Stomach (tissue), 4 donors: ENCODE results near the gene GYG1.

Experiments
- CTCF ChIP-seq, 7 experiments: fragments of 450-650 bp in 4 of 7; fragments of 200-600 bp in 3 of 7; sonication (generic) in 3 of 7; IDR thresholded peaks; one replicate each; pipeline ENCODE4 v1.5.1; 2016 to 2019; ENCODE audit warnings: antibody characterized with exemption in 7 of 7, control low read depth in 2 of 7, mild to moderate bottlenecking in 1 of 7
- EP300 ChIP-seq: sonication (generic); formaldehyde crosslinking; IDR thresholded peaks from one replicate; pipeline ENCODE4 v1.6.1; 2017; ENCODE audit warnings: antibody characterized with exemption

DNA sequence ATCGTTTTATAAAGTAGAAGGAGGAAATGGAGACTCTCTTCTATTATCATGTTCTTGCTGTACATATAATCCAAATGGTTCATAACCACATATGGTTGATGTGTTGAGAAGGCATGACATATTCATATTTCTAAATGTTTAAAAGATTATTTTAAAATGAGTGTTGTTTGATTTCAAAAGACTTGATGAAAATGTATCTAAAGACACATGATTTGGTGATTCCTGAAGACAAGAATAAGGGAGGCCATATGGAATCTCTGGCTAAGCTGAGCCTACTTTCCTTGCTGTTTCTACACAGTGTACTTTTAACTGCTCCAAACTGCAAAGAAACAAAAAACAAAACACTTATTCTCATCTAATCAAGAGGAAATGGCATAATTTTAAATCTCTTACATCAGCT is 23.0 kb upstream of the GYG1 start:
- TF ChIP-seq CTCF (IDR thresholded peaks at IDR 0.05): no peak
- no peak for TF ChIP-seq EP300
